ENCODE measurements around the gene GPR25. TPM values are rescaled to one million over a fixed set of nuclear protein-coding genes. Genes with fewer than 3 reads are reported as not detected.

Gene GPR25
- polyA plus RNA-seq, 1 donor (not counting 4 experiments of a cell fraction or from before 2014, with no cell fraction given), result not detected

DNA sequence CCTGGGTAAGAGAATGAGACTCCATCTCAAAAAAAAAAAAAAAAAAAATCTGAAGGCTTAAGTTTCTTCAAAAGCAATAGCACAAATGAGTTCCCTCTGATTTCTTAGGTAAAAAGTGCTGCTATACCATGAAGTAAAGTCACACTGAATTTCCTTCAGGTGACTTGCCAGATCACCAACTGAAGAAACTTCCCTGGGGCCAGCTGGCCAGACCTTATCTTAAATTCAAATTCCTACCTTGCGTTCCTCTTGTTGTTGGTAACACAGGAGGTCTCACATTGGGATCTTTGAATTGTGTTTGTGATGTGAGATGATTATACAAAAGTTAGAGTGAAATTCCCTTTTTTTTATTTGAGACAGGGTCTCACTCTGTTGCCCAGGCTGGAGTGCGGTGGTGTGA lies 33.7 kb downstream of the GPR25 start:
- Histone ChIP-seq H3K27ac (ENCODE audit: control insufficient read depth, insufficient read depth, low read length) (no peak overlapping the region), H3K36me3 (ENCODE audit: control insufficient read depth in 2 of 2, extremely low read depth in 1 of 2, insufficient read depth in 2 of 2, low read length in 2 of 2) (peaks cover 34 to 36% of the 10 kb centered on the region in 2 experiments), H3K4me3 (ENCODE audit: control insufficient read depth in 2 of 3, extremely low read depth in 1 of 3, insufficient read depth in 2 of 3, low read depth in 1 of 3, low read length in 3 of 3) (no peak overlapping the region), H3K4me1 (ENCODE audit: control insufficient read depth, extremely low read depth, insufficient read depth, low read length) (peaks cover 35% of the 10 kb centered on the region), H4K20me1 (ENCODE audit: control insufficient read depth, extremely low read depth, insufficient read depth, low read length) (peaks cover 4% of the 10 kb centered on the region), H3K9me1 (ENCODE audit: control insufficient read depth, extremely low read depth, insufficient read depth, low read length) (peaks cover 11% of the 10 kb centered on the region), H2AFZ (ENCODE audit: control insufficient read depth, low read length) (no peak overlapping the region), H3K27me3 (ENCODE audit: control insufficient read depth, extremely low read depth, insufficient read depth, low read length) (no peaks in the 10 kb centered on the region), H3K4me2 (ENCODE audit: control insufficient read depth, extremely low read depth, insufficient read depth, low read depth, low read length) (no peak overlapping the region), H3K9ac (ENCODE audit: control insufficient read depth, extremely low read depth, insufficient read depth, low read length) (no peak overlapping the region), H3K9me3 (ENCODE audit: control insufficient read depth, low read depth, low read length) (no peaks in the 10 kb centered on the region), H3K79me2 (ENCODE audit: control insufficient read depth, insufficient read depth, low read length) (no peaks in the 10 kb centered on the region)
- FAIRE-seq (no peak), DNase-seq (ENCODE audit: low read depth, low spot score) (no peak)
- dilution Hi-C loops (cut with MboI; ENCODE audit: extremely low pct_ligation_motif_present, low sequenced_read_pairs), result no loop called here
- TF ChIP-seq EZH2 (IDR thresholded peaks at IDR 0.05; ENCODE audit: low read length), result no peak
- TF ChIP-seq, protein P1, sequence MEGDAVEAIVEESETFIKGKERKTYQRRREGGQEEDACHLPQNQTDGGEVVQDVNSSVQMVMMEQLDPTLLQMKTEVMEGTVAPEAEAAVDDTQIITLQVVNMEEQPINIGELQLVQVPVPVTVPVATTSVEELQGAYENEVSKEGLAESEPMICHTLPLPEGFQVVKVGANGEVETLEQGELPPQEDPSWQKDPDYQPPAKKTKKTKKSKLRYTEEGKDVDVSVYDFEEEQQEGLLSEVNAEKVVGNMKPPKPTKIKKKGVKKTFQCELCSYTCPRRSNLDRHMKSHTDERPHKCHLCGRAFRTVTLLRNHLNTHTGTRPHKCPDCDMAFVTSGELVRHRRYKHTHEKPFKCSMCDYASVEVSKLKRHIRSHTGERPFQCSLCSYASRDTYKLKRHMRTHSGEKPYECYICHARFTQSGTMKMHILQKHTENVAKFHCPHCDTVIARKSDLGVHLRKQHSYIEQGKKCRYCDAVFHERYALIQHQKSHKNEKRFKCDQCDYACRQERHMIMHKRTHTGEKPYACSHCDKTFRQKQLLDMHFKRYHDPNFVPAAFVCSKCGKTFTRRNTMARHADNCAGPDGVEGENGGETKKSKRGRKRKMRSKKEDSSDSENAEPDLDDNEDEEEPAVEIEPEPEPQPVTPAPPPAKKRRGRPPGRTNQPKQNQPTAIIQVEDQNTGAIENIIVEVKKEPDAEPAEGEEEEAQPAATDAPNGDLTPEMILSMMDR (optimal IDR thresholded peaks at IDR 0.05 in 1 of 3, IDR thresholded peaks at IDR 0.05 in 1 of 3, conservative IDR thresholded peaks at IDR 0.05 in 1 of 3; ENCODE audit: extremely low read depth in 1 of 3, insufficient read depth in 2 of 3, low read length in 3 of 3), result no peak

DNA sequence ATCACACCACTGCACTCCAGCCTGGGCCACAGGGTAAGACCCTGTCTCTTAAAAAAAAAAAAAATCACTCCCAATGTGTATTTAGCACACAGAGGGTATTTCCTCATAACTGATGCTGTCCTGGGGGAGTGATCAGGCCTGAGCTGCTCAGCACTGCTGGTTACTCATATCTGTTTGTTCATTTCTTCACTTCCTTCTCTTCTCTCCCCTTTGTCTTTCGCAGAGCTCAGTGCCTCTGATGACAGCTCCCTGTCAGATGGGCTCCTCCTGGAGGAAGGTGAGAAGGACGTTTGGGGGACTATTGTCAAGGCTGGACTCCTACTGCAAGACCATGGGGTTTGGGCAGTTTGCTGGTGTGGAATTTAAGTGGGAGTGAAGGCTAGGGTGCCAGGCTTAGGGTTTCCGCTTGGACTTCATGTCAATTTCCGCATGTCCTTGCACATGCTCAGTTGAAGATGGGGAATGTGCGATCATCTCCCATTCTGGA lies 34.9 kb downstream of the GPR25 start:
- dilution Hi-C loops (cut with MboI; ENCODE audit: extremely low pct_ligation_motif_present, low sequenced_read_pairs), result no loop called here
- Histone ChIP-seq H3K27ac (ENCODE audit: control insufficient read depth, insufficient read depth, low read length) (no peak overlapping the region), H3K4me3 (ENCODE audit: control insufficient read depth in 2 of 3, extremely low read depth in 1 of 3, insufficient read depth in 2 of 3, low read depth in 1 of 3, low read length in 3 of 3) (no peak overlapping the region), H3K4me1 (ENCODE audit: control insufficient read depth, extremely low read depth, insufficient read depth, low read length) (peaks cover 40% of the 10 kb centered on the region), H3K27me3 (ENCODE audit: control insufficient read depth, extremely low read depth, insufficient read depth, low read length) (no peaks in the 10 kb centered on the region), H2AFZ (ENCODE audit: control insufficient read depth, low read length) (no peak overlapping the region), H3K36me3 (ENCODE audit: control insufficient read depth in 2 of 2, extremely low read depth in 1 of 2, insufficient read depth in 2 of 2, low read length in 2 of 2) (peaks cover 30 to 31% of the 10 kb centered on the region in 2 experiments), H4K20me1 (ENCODE audit: control insufficient read depth, extremely low read depth, insufficient read depth, low read length) (peaks cover 4% of the 10 kb centered on the region), H3K4me2 (ENCODE audit: control insufficient read depth, extremely low read depth, insufficient read depth, low read depth, low read length) (no peak overlapping the region), H3K9me3 (ENCODE audit: control insufficient read depth, low read depth, low read length) (no peaks in the 10 kb centered on the region), H3K9me1 (ENCODE audit: control insufficient read depth, extremely low read depth, insufficient read depth, low read length) (peaks cover 9% of the 10 kb centered on the region), H3K79me2 (ENCODE audit: control insufficient read depth, insufficient read depth, low read length) (no peaks in the 10 kb centered on the region), H3K9ac (ENCODE audit: control insufficient read depth, extremely low read depth, insufficient read depth, low read length) (no peak overlapping the region)
- FAIRE-seq, result no peak
- TF ChIP-seq EZH2 (IDR thresholded peaks at IDR 0.05; ENCODE audit: low read length), result no peak
- TF ChIP-seq, protein P1 (optimal IDR thresholded peaks at IDR 0.05 in 1 of 3, IDR thresholded peaks at IDR 0.05 in 1 of 3, conservative IDR thresholded peaks at IDR 0.05 in 1 of 3; ENCODE audit: extremely low read depth in 1 of 3, insufficient read depth in 2 of 3, low read length in 3 of 3), result no peak
- no peak for DNase-seq (ENCODE audit: low read depth, low spot score)

Data from keratinocyte (primary cell).